Measurements from ENCODE around the gene ALPK3.
A peak's percentile ranks its signal among the peaks of the same experiment; 100 is the strongest.

Gene ALPK3

GRCh38 chr15:84799511-84800187 is 17.5 kb upstream of the ALPK3 start:
- DNase-seq = no peak

GRCh38 chr15:84800365-84800806 is 16.8 kb upstream of the ALPK3 start:
- no peak for DNase-seq

- DNase-seq = no peak
These were observed 12.9 kb upstream of the ALPK3 start for GRCh38 chr15:84804005-84804900.

GRCh38 chr15:84805221-84805620 is 11.9 kb upstream of the ALPK3 start:
- no peak for DNase-seq

- no peak for DNase-seq
These were observed 9.9 kb upstream of the ALPK3 start for GRCh38 chr15:84807228-84807627.

GRCh38 chr15:84810073-84810840 is 6.9 kb upstream of the ALPK3 start:
- DNase-seq = no peak

- DNase-seq = no peak
These were observed 6.0 kb upstream of the ALPK3 start for GRCh38 chr15:84811151-84811550.

GRCh38 chr15:84811828-84812227 is 5.3 kb upstream of the ALPK3 start:
- DNase-seq = no peak

GRCh38 chr15:84812842-84813241 is 4.3 kb upstream of the ALPK3 start:
- no peak for DNase-seq

- DNase-seq = no peak
These were observed 3.7 kb upstream of the ALPK3 start for GRCh38 chr15:84813435-84813834.

- no peak for DNase-seq
These were observed 3.2 kb upstream of the ALPK3 start for GRCh38 chr15:84813931-84814330.

- no peak for DNase-seq
These were observed 2.2 kb upstream of the ALPK3 start for GRCh38 chr15:84814916-84815315.

GRCh38 chr15:84817466-84818081 is 418 bp downstream of the ALPK3 start:
- peak; percentile 73 for DNase-seq

- peak; percentile 47 for DNase-seq
These were observed 1.3 kb downstream of the ALPK3 start for GRCh38 chr15:84818261-84819131.

- DNase-seq = peak; percentile 41
These were observed 2.2 kb downstream of the ALPK3 start for GRCh38 chr15:84819291-84819768.

- DNase-seq = no peak
These were observed 2.6 kb downstream of the ALPK3 start for GRCh38 chr15:84819791-84820190.

- DNase-seq = peak; percentile 48
These were observed 4.4 kb downstream of the ALPK3 start for GRCh38 chr15:84821501-84822021.

- no peak for DNase-seq
These were observed 5.6 kb downstream of the ALPK3 start for GRCh38 chr15:84822653-84823281.

GRCh38 chr15:84823282-84823878 is 6.2 kb downstream of the ALPK3 start:
- no peak for DNase-seq
